Right forelimb (tissue), 1 donor: Measurements from ENCODE around the gene DNAL1.

Source experiments
- DNase-seq: peaks from one replicate; pipeline ENCODE4 v3.0.0-alpha.2; 2018

DNAL1 gene

DNA sequence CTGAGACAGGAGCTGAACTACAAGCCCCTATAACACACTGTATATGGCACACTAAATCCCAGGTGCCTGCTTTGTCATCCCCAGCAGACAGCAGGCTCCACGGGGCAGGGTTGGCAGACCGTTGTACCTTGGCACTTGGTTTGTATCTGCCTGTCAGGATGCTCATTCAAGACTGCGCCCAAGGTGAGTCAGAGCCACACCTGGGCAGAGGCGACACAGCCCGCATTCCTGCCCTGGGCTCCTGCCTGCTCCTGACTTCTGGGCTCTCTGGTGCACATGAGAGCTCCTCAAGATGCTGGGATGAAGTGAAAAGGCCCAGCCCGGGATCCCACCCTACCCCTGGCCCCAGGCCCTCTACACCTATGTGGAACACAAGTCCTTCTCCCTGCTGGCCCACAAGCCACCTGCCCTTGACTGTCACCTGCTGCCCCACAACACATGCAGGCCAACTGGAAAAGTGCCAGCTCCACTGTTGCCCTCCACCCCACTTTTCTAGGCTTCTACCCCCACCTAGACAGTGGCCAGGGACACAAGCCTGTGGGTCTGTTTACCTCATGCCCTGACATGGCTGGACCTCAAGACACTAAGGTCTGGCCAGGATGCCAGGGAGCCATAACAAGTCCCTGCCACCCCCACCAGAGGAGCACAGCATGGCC lies 100.2 kb downstream of the DNAL1 start:
- DNase-seq = peak; percentile 38

DNA sequence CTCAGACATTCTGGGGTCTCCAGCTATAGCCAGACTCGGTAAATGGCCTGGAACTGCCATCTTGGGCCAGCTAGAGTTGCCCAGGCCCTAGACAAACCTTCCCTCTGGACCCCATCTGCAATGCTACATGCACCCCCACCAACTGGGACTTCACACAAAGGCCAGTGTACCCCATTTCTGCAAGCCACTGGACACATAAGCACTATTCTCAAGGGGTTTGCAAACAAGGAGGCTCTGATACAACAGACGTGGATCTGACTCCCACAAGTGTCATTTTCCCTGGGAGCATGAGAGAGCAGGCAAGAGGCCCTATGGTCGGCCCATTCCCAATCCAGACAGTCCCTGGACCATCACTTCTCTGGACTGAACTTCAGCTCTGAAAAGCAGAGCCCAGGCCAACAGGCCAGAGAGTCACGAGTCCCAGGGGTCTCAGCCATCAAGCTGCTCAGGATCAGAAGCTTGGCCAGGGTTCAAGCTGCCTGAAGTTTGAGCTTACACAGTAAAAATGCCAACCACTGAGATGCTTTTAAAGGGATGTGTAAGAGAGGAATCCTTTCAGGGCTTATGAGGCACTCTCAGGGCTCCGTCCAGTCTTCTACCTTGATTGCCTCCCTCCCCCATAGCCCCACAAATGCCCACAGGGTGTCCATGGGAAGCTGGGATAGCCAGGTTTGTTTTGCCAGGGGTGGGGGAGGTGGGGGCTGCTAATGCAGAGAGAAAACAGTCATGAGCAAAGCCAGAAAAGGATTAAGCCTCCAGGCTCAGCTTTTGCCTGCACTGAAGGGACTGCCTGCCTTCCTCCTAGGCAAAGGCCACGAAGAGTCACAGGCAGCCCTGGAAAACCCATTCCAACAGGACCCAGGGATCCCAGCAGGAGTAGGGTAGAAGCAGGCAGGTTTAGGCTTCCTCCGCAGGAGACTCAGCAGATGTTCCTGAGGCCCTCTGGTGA lies 101.1 kb downstream of the DNAL1 start:
- peak; percentile 37 for DNase-seq

- DNase-seq = peak; percentile 55
These were observed 102.0 kb downstream of the DNAL1 start for GRCh38 chr14:73746520-73747378.

DNA sequence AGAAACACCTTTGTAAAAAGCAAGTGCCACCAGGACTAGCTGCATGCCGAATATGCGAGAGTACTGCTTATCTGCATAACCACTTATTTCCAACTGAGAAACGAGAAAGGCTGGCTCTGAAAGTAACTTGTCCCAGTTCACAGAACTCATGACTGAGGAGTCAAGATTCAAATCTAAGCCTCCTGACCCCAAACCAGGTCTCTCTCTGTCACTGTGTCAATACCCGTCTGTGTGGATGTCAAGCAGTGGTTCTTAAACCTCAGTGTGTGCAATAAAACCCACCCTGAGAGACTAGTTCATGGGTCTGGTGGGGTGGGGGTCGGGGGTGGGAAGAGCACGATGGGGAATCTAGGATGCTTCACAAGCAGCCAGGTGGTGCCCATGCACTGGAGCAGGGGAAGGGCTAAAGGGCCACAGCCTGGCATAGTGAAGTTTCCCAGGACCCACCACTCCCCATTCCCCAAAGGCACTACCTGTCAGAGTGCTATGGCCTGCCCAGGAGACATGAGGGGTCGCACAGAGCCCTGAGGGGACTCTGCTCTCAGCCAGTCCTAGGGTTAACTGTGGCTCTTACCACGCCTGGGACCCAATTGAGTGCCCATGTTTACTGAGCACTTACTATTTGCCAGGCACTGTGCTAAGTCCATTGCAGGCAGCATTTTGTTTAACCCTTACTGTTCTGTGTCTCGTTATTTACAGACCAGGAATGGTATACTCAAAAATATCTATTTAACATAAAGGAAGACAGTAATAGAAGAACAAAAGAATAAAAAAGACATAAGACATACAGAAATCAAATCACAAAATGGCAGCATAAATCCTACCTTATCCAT lies 102.8 kb downstream of the DNAL1 start:
- DNase-seq = no peak

GRCh38 chr14:73748858-73749357 lies 104.1 kb downstream of the DNAL1 start:
- no peak for DNase-seq

DNA sequence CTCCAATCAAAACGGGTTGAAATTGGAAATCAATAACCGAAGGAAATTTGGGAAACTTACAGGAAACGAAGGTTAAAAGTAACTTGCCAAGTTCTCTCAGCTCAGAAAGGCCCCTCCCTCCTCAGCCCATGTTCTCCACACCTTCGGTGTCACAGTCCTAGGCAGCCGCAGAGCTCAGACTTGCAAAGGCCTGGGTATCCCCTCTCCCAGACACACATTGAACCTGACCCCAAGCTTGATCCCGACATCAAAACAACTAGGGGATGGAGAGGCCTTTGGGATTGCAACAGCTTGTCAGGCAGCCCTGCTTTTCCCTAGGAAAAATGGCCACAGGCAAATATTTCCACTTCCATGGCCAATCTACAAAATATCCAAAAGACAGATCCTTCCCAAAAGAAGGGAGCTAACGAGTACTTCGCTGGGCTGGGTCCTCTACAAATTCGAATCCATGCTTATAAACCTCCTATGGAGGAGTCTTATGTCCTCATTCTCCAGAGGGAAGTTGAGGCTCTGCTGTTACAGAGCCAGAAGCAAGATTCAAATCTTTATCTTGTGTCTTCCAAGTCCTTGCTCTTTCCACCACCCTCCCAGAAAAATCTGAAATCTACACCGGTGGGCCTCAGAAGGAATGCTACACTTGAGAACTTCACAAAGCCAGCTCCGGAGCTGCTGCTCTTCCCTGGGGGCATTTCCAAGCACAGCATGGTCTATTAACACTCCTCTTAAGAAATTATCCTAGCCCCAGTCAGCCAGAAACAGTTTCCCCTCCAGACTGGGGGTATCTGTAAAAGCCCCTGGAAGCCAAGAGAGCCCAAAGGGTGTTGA lies 105.1 kb downstream of the DNAL1 start:
- DNase-seq = peak; percentile 40

GRCh38 chr14:73750531-73750901 lies 105.7 kb downstream of the DNAL1 start:
- DNase-seq = peak; percentile 43

DNA sequence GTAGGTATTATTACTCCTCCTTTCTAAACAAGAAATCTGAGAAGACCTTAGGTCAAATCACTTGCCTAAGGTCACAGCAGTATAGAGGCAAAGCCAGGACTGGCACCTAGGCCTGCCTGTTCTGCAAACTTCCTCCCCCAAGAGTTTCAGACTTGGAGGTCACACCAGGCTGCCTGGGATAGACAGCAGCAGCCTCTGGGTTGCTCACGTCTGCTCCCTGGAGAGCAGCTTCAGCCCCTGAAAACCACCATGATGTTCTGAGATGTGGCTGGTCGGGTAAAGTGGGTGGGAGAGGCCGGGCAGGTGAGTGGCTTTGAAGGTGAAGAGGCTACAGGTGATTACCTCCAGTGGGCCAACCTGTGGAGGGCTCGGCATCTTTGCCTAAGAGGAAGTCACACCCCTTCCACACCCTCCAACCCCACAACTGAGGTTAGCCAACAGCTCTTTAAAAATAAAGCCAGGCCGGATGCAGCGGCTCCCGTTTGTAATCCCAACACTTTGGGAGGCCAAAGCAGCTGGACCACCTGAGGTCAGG lies 106.4 kb downstream of the DNAL1 start:
- DNase-seq = peak; percentile 33

DNA sequence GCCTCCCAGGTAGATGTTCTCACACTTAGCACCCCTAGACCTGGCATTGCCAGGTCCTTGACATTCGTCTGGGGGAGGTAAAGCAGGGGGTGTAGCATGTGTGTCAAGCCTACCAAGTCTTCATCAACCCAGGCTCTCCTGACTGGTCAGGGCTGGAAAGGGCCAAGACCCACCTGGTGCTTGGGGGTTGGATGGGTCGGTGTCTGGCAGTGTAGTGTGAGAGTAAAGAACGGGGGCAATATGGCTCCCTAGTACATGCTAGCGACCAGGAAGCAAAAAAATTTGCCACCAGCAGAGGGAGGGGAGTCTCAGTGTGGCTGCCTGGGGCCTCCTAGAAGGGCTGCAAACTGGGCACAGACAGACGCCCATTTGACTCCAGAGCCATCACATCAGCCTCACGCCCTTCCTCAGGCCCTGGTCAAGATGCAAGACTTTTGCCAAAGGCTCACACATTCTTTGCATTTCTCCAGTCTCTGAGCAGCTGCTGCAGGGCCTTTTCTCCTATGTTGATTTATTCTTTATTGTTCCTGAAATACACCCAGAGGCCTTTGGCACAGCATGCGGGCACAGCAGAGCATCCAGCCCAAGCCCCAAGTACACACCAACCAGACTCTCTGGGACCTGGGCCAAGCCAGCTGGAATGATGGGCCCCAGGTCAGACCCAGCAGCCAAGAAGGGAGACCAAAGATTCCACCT lies 107.7 kb downstream of the DNAL1 start:
- DNase-seq = peak; percentile 80
